ENCODE measurements around the gene BIN1.

DNA sequence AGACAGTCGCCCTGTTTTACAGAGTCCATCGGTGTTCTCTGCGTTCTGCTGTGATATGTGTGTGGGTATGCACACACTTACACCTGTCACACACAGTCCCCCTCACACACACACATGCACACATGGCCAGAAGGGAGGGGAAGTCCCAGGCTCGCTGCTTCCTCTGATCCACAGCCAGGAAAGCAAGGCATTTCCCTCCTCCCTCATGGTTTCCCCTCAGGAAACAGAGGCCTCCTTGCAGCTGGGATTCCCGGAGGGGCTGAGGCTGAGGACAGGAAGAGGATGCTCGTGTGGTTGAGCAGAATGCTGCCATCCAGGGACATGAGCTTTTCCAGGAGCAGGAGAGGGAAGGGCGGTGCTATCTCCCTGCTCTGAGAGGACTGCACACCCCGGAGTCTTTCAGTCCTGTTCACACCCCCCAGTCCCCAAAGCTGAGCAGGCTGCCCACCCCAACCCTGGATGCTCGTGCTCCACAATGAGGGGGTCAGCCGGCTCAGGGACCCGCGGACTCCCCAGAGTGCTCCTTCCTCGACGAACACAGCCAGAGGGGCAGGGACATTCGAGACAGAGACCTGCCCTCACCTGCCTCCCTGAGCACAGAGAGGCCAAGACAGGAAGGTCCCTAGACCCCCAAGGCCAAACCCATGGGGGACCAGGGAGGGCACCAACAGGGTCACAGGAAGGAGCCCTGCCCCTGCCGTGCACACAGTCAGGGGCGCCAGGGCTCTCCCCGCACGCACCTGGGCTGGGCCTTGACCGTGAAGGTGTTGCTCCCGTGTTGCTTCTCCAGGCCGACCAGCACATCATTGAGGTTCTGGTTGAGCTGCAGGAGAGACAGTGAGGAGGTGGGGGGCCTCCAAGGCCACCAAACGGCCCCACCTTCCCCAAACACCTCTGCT is 45.3 kb downstream of the BIN1 start:
- TF ChIP-seq, protein P1, sequence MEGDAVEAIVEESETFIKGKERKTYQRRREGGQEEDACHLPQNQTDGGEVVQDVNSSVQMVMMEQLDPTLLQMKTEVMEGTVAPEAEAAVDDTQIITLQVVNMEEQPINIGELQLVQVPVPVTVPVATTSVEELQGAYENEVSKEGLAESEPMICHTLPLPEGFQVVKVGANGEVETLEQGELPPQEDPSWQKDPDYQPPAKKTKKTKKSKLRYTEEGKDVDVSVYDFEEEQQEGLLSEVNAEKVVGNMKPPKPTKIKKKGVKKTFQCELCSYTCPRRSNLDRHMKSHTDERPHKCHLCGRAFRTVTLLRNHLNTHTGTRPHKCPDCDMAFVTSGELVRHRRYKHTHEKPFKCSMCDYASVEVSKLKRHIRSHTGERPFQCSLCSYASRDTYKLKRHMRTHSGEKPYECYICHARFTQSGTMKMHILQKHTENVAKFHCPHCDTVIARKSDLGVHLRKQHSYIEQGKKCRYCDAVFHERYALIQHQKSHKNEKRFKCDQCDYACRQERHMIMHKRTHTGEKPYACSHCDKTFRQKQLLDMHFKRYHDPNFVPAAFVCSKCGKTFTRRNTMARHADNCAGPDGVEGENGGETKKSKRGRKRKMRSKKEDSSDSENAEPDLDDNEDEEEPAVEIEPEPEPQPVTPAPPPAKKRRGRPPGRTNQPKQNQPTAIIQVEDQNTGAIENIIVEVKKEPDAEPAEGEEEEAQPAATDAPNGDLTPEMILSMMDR (IDR thresholded peaks at IDR 0.05), result no peak
- TF ChIP-seq POLR2AphosphoS5 (IDR thresholded peaks at IDR 0.05; ENCODE audit: low read depth, low read length), result no peak

Data from Panc1 (cell line).